SK-N-SH treated with all-trans-retinoic acid at 6 μM for 48 hours (cell line): ENCODE measurements around the gene CHST8.

Experiments used
- ATAC-seq: fragments of 200-7000 bp; cut with Tn5 transposase; 3 replicates; pipeline ENCODE4 v1.9.1; 2020; ENCODE audit warnings: mild to moderate bottlenecking, moderate library complexity
- CREB5 ChIP-seq: fragments of 250-450 bp; sonication (Bioruptor Pico); IDR thresholded peaks from 2 replicates; pipeline ENCODE4 v1.5.1; 2020; ENCODE audit warnings: low read depth, mild to moderate bottlenecking, moderate library complexity
- ESRRG ChIP-seq: fragments of 250-450 bp; sonication (Bioruptor Pico); IDR thresholded peaks from 2 replicates; pipeline ENCODE4 v1.6.1; 2021; ENCODE audit warnings: mild to moderate bottlenecking
- GLIS3 ChIP-seq: fragments of 250-450 bp; sonication (Bioruptor Pico); IDR thresholded peaks from 2 replicates; pipeline ENCODE4 v1.5.0; 2020; ENCODE audit warnings: mild to moderate bottlenecking, moderate library complexity
- OSR1 ChIP-seq: fragments of 250-450 bp; sonication (Bioruptor Pico); IDR thresholded peaks from 2 replicates; pipeline ENCODE4 v1.8.0; 2022; ENCODE audit warnings: moderate library complexity, mild to moderate bottlenecking, inconsistent platforms
- PATZ1 ChIP-seq: fragments of 250-450 bp; sonication (Bioruptor Pico); IDR thresholded peaks from 2 replicates; pipeline ENCODE4 v1.8.0; 2020; ENCODE audit warnings: mild to moderate bottlenecking, moderate library complexity, borderline replicate concordance
- POU6F1 ChIP-seq: fragments of 250-450 bp; sonication (Bioruptor Pico); IDR thresholded peaks from 2 replicates; pipeline ENCODE4 v1.8.0; 2021; ENCODE audit warnings: low read depth, mild to moderate bottlenecking, moderate library complexity, borderline replicate concordance
- PPARA ChIP-seq: fragments of 250-450 bp; sonication (Bioruptor Pico); IDR thresholded peaks from 2 replicates; pipeline ENCODE4 v1.5.0; 2020; ENCODE audit warnings: mild to moderate bottlenecking, borderline replicate concordance
- RARB ChIP-seq: fragments of 250-450 bp; sonication (Bioruptor Pico); IDR thresholded peaks from 2 replicates; pipeline ENCODE4 v1.8.0; 2021; ENCODE audit warnings: mild to moderate bottlenecking, moderate library complexity
- SNAI2 ChIP-seq: fragments of 250-450 bp; sonication (Bioruptor Pico); IDR thresholded peaks from 2 replicates; pipeline ENCODE4 v1.5.0; 2020; ENCODE audit warnings: mild to moderate bottlenecking, moderate library complexity
- TCF4 ChIP-seq: fragments of 250-450 bp; sonication (Bioruptor Pico); IDR thresholded peaks from 2 replicates; pipeline ENCODE4 v1.8.0; 2021; ENCODE audit warnings: mild to moderate bottlenecking, moderate library complexity, borderline replicate concordance
- TSHZ2 ChIP-seq: fragments of 250-450 bp; sonication (Bioruptor Pico); IDR thresholded peaks from 2 replicates; pipeline ENCODE4 v1.5.0; 2020; ENCODE audit warnings: mild to moderate bottlenecking, moderate library complexity
- ZC3H10 ChIP-seq: fragments of 250-450 bp; sonication (Bioruptor Pico); IDR thresholded peaks from 2 replicates; pipeline ENCODE4 v1.5.1; 2021; ENCODE audit warnings: mild to moderate bottlenecking, moderate library complexity
- ZFP3 ChIP-seq: fragments of 250-450 bp; sonication (Bioruptor Pico); IDR thresholded peaks from 2 replicates; pipeline ENCODE4 v1.5.0; 2020; ENCODE audit warnings: mild to moderate bottlenecking, moderate library complexity
- ZFP30 ChIP-seq: fragments of 450-650 bp; formaldehyde crosslinking; IDR thresholded peaks from 2 replicates; pipeline ENCODE4 v1.5.0; 2022; ENCODE audit warnings: mild to moderate bottlenecking, moderate library complexity
- ZNF565 ChIP-seq: fragments of 450-650 bp; formaldehyde crosslinking; conservative IDR thresholded peaks from 2 replicates; pipeline ENCODE4 v1.5.0; 2020; ENCODE audit warnings: low read depth, mild to moderate bottlenecking, moderate library complexity
- ZNF70 ChIP-seq: fragments of 450-650 bp; formaldehyde crosslinking; IDR thresholded peaks from 2 replicates; pipeline ENCODE4 v1.5.0; 2020; ENCODE audit warnings: mild to moderate bottlenecking, moderate library complexity
- ZNF8 ChIP-seq: fragments of 450-650 bp; formaldehyde crosslinking; IDR thresholded peaks from 2 replicates; pipeline ENCODE4 v1.5.0; 2020; ENCODE audit warnings: mild to moderate bottlenecking, moderate library complexity

Gene CHST8

DNA sequence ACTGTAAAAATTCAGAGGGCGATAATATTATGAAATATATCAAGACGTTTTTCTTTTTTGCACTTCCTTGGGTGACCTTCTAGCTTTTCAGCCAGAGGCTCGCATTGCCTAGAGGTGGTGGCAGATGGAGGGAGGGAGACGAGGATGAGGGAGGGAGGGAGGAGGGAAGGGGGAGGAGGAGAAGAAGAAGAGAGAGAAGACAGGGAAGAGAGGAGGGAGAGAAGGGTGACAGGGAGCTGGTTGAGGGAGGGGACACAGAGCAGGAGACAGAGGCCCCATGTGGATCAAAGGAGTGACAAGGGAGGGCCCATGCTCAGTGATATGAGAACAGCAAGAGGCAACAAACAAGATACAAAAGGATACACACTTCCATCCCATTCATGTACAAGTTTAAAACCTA lies 166.9 kb downstream of the CHST8 start:
- no peak for ATAC-seq
- TF ChIP-seq ZC3H10 (CRISPR knock-in tag) (no peak), CREB5 (CRISPR knock-in tag) (no peak), GLIS3 (CRISPR knock-in tag) (no peak), PPARA (CRISPR knock-in tag) (no peak), ZNF70 (CRISPR knock-in tag) (no peak), TSHZ2 (CRISPR knock-in tag) (no peak), ESRRG (CRISPR knock-in tag) (no peak), ZFP3 (CRISPR knock-in tag) (no peak), TCF4 (CRISPR knock-in tag) (no peak), RARB (CRISPR knock-in tag) (no peak), OSR1 (CRISPR knock-in tag) (no peak)

GRCh38 chr19:33789344-33789743 lies 167.6 kb downstream of the CHST8 start:
- no peak for ATAC-seq
- TF ChIP-seq POU6F1 (no peak), ZFP30 (CRISPR knock-in tag) (no peak), ZNF8 (CRISPR knock-in tag) (no peak), TSHZ2 (CRISPR knock-in tag) (no peak), ZNF565 (CRISPR knock-in tag) (no peak), PATZ1 (CRISPR knock-in tag) (no peak)

DNA sequence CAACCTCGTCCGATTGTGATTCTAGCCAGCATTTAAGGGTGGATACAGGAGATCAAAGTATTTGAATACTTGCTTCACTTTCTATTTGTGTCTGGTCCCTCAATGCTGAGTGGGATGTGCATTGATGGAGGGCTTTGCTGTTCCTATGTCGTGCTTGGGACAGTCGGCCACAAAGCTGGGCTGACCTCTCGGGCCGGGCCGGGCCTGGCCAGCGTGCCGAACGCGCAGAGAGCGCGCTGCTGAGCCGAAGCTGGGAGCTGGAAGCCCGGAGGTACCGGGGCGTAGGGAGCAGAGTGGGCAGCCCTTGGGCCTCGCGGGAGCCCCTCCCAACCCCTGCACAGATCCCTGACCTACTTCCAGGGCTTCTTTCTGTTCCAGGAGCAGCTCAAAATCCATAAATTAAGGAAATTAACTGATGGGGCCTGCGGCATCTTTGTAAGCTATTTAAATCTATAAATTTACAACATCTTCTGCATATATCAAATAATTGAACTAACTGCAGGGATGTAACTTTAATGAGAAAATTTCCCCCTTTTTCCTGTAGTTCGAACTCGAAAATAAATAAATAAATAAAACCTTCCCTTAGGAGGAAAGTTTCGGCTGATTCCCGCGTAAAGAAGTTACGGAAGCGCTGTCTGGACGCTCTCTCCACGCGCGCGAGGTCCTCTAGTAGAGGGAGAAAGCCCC lies 173.1 kb downstream of the CHST8 start:
- TF ChIP-seq ZFP3 (CRISPR knock-in tag) (no peak), PPARA (CRISPR knock-in tag) (no peak), SNAI2 (CRISPR knock-in tag) (no peak), GLIS3 (CRISPR knock-in tag) (no peak), TCF4 (CRISPR knock-in tag) (no peak), POU6F1 (no peak)
- no peak for ATAC-seq
